Measurements from ENCODE around the gene DTX4.

DNA sequence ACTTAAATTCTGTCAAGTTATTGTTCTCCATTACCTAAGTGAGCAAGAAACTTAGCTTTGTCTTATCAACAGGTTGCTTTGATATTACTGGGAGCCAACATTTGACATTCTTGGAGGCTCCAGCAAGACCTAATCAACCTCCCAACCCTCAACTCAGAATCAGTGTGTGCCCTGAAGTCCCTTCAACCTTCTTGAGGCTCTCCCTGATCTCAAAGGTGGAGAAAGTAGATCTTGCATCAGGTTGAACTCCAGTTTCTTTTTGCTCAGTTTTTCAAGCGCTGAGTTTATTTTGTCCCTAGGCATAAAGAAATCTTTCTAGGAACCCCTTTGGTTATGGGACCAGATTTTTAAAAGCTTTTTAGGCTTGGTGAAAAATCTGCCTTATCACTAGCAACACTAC lies 27.8 kb upstream of the DTX4 start:
- TF ChIP-seq, protein P1, sequence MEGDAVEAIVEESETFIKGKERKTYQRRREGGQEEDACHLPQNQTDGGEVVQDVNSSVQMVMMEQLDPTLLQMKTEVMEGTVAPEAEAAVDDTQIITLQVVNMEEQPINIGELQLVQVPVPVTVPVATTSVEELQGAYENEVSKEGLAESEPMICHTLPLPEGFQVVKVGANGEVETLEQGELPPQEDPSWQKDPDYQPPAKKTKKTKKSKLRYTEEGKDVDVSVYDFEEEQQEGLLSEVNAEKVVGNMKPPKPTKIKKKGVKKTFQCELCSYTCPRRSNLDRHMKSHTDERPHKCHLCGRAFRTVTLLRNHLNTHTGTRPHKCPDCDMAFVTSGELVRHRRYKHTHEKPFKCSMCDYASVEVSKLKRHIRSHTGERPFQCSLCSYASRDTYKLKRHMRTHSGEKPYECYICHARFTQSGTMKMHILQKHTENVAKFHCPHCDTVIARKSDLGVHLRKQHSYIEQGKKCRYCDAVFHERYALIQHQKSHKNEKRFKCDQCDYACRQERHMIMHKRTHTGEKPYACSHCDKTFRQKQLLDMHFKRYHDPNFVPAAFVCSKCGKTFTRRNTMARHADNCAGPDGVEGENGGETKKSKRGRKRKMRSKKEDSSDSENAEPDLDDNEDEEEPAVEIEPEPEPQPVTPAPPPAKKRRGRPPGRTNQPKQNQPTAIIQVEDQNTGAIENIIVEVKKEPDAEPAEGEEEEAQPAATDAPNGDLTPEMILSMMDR (IDR thresholded peaks at IDR 0.05; ENCODE audit: insufficient read depth, low read length, poor library complexity, severe bottlenecking), result no peak
- TF ChIP-seq EZH2phosphoT487 (conservative IDR thresholded peaks at IDR 0.05; ENCODE audit: low read length), result no peak

All from SU-DHL-6 (cell line).